ENCODE measurements around the gene DCLRE1B.

Gene DCLRE1B

GRCh38 chr1:113951719-113952118, 46.6 kb downstream of the DCLRE1B start:
- DNase-seq: no peak

DNA sequence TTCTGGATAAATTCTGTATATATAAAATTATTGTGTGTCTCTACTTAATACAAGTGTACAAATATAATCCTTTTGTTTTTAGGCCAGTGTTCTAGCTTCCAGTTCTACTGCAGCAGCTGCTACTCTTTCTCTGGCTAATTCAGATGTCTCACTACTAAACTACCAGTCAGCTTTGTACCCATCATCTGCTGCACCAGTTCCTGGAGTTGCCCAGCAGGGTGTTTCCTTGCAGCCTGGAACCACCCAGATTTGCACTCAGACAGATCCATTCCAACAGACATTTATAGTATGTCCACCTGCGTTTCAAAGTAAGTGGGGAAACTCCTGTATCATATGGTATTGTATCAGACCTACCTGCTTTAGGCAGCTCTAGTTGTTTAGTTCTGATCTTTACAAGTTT, 52.9 kb downstream of the DCLRE1B start:
- no peak for DNase-seq

GRCh38 chr1:113958691-113959090, 53.6 kb downstream of the DCLRE1B start:
- no peak for DNase-seq

- no peak for DNase-seq
These were observed 58.3 kb downstream of the DCLRE1B start for GRCh38 chr1:113963281-113963906.

All from NCI-H526 treated with DMSO at 0.1 percent for 48 hours (cell line).